Fibroblast of pulmonary artery (primary cell): ENCODE measurements around the gene GABRB1.

Experiments
- DNase-seq: peaks from one replicate; pipeline ENCODE4 v3.0.0-alpha.2; 2010; ENCODE audit warnings: low read depth
- H3K4me3 ChIP-seq: replicated peaks from 2 replicates; pipeline ENCODE4 v1.5.1; 2011; ENCODE audit warnings: low read depth, mild to moderate bottlenecking, control low read depth, low read length, moderate library complexity
- TF ChIP-seq, protein P1 (sequence below): IDR thresholded peaks from 2 replicates; pipeline ENCODE4 v1.5.1; 2011; ENCODE audit warnings: mild to moderate bottlenecking, control low read depth, low read length, inconsistent platforms; ENCODE audit errors: missing control alignments

GABRB1 gene

DNA sequence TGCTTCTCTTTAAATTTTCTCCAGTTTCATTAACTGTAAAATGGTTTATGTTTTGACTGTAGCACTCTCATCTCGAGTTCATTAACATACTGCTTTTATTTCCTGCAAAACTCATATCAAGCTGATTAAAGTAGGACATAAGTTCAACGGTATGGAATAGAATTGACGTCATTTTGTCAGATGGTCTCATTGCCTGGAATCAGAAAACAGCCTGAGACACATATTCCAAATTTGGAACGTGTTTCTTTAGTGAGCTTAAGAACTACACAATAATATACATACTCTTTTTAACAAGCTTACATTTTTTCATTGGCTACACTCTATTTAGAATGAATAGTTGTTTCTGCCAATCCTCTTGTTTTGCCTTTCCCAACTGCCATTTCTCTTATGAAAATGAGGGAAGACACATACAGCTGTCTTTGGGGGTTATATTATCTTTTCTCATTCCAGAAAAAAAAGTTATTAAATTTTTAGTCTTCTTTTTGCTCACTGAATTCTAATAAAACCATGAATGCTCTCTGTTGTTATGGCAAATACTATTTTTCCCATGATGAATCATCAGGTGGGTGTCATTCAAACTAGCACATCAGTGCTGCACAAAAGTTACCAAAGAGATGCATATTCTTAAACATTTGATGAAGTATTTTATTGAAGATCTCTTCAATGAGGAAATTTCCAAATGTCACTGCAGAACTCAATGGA, 162.8 kb downstream of the GABRB1 start:
- TF ChIP-seq, protein P1, sequence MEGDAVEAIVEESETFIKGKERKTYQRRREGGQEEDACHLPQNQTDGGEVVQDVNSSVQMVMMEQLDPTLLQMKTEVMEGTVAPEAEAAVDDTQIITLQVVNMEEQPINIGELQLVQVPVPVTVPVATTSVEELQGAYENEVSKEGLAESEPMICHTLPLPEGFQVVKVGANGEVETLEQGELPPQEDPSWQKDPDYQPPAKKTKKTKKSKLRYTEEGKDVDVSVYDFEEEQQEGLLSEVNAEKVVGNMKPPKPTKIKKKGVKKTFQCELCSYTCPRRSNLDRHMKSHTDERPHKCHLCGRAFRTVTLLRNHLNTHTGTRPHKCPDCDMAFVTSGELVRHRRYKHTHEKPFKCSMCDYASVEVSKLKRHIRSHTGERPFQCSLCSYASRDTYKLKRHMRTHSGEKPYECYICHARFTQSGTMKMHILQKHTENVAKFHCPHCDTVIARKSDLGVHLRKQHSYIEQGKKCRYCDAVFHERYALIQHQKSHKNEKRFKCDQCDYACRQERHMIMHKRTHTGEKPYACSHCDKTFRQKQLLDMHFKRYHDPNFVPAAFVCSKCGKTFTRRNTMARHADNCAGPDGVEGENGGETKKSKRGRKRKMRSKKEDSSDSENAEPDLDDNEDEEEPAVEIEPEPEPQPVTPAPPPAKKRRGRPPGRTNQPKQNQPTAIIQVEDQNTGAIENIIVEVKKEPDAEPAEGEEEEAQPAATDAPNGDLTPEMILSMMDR, result no peak
- peak; percentile 4 for DNase-seq
- no peak overlapping the region for H3K4me3 ChIP-seq

DNA sequence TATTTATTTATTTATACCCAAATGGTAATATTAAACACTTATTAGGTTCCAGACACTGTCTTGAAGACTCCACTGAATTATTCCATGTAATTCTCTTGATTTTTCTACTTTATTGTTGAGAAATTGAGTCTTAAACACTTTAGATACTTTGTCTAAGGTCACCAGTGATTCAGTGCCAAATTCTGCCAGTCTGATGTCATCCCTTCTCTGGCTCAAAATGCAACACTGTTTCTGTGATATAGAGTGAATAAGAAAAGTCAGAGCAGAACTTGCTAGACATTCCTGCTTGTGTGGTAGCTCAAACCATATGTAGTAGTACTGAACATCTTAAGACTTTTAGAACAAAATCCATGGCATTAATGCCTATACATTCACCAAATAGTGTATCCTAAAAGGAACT, 164.3 kb downstream of the GABRB1 start:
- H3K4me3 ChIP-seq, result no peak overlapping the region
- peak; percentile 18 for DNase-seq
- TF ChIP-seq, protein P1, result no peak

DNA sequence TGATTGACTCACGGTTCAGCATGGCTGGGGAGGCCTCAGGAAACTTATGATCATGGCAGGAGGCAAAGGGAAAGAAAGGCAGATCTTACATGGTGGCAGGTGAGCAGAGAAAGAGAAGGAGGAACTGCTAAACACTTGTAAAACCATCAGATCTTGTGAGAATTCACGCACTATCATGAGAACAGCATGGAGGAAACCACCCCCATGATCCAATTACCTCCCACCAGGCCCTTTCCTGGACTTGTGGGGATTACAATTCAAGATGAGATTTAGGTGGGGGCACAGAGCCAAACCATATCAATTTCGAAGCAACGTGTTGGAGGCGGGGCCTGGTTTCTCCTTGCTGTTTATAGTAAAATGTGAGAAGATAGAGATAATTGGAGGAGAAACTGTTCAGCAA, 167.4 kb downstream of the GABRB1 start:
- no peak overlapping the region for H3K4me3 ChIP-seq
- no peak for DNase-seq
- TF ChIP-seq, protein P1, result no peak

DNA sequence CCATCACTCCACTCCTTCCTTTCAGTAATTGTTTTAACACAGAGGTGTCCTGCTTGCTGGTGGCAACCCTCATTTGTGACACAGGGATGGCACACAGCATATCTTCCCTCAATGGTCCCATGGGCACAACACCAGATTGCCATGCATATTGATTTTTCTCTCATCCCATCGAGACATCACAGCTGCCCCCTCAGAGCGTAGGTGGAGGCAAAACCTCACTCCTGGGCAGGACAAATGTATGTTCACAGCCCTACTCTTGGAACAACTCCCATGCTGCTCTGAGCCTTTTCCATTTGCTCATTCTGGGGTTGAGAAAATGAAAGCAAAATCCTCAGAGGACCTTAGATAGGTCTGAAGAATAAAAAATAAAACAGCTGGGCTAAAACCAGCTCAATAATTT, 172.2 kb downstream of the GABRB1 start:
- TF ChIP-seq, protein P1, result no peak
- no peak overlapping the region for H3K4me3 ChIP-seq
- no peak for DNase-seq

DNA sequence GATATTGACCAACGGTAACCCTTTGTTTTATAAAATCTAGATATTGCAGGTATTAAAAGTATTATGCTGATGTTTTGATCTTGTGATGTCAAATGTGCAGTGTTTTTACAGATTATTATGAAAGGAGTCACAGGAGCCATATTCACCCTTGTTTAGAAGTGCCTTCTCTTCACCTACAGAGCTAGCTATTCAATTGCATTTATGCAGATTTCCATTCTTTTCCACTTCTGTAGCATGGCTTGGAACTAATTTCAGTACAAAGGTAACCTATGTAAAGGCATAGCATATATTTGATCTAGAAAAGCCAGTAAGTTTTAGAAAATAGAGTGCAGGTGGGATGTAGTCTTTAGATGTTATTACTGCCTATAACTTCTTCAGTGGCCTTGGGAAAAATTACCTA, 176.2 kb downstream of the GABRB1 start:
- TF ChIP-seq, protein P1, result no peak
- no peak for DNase-seq
- no peak overlapping the region for H3K4me3 ChIP-seq

DNA sequence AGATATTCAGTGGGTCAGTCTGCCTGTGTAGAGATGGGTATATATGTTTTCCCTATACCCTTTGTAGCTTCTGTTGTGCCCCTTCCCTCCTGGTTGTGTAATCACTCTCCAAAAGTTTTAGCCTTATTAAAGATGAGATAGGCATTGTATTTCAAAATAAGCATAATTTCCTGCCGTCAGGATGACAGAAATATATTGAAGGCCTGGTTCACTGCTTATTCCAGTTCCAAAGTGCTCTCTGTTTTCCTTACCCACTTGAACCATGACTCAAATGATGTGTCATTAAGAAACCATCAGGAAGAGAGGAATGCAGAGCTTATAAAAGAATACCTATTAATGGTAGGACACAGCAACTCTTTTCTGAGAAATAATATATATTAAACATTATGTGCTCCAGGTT, 178.5 kb downstream of the GABRB1 start:
- no peak overlapping the region for H3K4me3 ChIP-seq
- peak; percentile 72 for DNase-seq
- TF ChIP-seq, protein P1, result no peak

DNA sequence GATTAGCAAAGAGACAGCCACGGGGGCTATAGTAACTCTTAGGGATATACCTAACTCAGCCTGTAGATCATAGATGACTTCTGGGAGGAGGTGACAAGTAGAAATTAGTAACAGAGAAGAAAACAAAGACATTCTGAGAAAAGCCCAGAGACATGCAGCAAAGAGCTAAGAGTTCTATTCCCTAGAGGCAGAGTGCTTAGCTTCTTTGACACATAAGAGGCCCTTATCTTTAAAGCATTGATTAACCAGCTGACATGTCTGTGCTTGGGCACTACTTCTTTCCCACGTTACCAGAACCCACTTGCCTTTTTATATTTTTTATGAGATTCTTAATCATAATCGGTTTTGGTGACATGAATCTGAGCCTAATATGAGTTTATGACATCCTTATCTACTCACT, 179.5 kb downstream of the GABRB1 start:
- DNase-seq, result no peak
- TF ChIP-seq, protein P1, result no peak

More for the DNA sequence above, 179.5 kb downstream of the GABRB1 start:
- no peak overlapping the region for H3K4me3 ChIP-seq
